Activated T-helper 1 cell treated with anti-CD3 and anti-CD28 coated beads, Interleukin-12 subunit alpha, Interleukin-12 subunit beta, Interleukin-2, Interleukin-4 antibody, amounts not matched to agents 30 ng/mL and 10 ng/mL and 1 ng/mL, durations not matched to agents 14 hours and 24 hours and 36 hours (primary cell): ENCODE data around the gene TLE5. TPM values are rescaled to one million over a fixed set of nuclear protein-coding genes. Genes with fewer than 3 reads are reported as not detected.
"Not testable (repeated sequence)": the region's sequence is repeated elsewhere in the genome, so short reads cannot be mapped to it uniquely, and the experiment has no call there.

ENCODE experiments used
- DNase-seq: peaks from one replicate; pipeline ENCODE4 v3.0.0; 2021; ENCODE audit warnings: low spot score
- H3K27ac Mint-ChIP-seq: one replicate; pipeline ENCODE4 v1.8.0; 2021; ENCODE audit warnings: mild to moderate bottlenecking, mixed read lengths
- H3K27me3 Mint-ChIP-seq: one replicate; pipeline ENCODE4 v1.8.0; 2022; ENCODE audit warnings: mild to moderate bottlenecking, moderate library complexity, mixed read lengths; ENCODE audit not compliant: insufficient read depth
- H3K36me3 Mint-ChIP-seq: one replicate; pipeline ENCODE4 v1.8.0; 2021; ENCODE audit warnings: low read depth, mixed read lengths
- H3K4me1 Mint-ChIP-seq: one replicate; pipeline ENCODE4 v1.8.0; 2021; ENCODE audit warnings: low read depth, mixed read lengths
- H3K4me3 Mint-ChIP-seq: one replicate; pipeline ENCODE4 v1.8.0; 2021; ENCODE audit warnings: mild to moderate bottlenecking, moderate library complexity, mixed read lengths
- H3K9me3 Mint-ChIP-seq: one replicate; pipeline ENCODE4 v1.8.0; 2021; ENCODE audit warnings: mixed read lengths
- intact Hi-C: fragments of 100-400 bp; cut with micrococcal nuclease; formaldehyde crosslinking; loops from one replicate; pipeline ENCODE4 v1.15.1; 2024
- total RNA-seq: library from RNA; stranded (reverse); gene quantifications from 2 replicates; pipeline ENCODE4 v1.2.3, GENCODE V29; 2022

TLE5 gene
- total RNA-seq, 1 donor from 2014 or later: 399 TPM

DNA sequence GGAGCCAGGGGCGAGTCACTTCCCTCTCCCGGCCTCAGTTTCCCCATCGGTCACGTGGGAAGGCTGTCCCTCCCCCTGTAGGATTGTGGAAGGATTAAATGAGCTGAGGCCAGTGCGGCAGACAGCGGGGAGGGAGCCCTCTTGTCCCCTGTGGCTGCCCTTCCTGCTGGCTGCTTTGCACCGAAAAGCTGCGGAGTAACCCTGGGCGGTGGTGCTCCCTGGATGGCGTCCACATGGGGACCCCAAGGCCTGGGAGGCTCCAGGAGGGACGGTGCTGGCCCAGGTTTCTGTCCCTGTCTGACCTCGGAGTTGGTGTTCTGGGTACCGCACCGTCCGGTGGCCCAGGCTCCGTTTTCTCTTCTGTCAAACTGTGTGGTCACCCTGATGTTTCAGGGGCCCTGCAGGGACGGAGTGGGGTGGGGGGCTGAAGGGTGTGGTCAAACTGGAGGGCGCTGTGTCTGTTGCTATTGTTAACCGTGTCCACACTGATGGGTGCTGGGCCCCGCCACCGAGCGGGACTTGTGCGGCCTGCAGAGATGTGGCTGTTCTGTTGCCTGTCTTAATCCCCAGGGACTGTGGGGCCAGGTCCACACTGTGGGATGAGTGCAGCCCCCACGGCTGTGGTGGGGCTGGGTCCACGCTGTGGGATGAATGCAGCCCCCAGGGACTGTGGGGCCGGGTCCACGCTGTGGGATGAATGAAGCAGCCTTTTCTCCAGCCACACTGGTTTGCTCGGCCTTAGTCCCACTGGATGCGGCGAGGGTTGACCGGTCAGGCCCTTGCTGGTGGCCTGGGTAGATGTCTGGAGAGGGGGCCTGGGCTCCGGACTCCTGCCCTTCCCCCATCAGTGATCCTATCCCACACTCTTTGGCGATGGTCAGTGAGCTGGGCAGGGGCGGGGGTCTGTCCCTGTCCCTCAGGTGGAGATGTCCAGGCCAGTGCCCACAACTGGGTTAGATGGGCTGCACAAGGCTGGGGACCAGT lies 38.7 kb upstream of the TLE5 start:
- Mint-ChIP-seq H3K36me3 (no peaks in the 10 kb centered on the region), H3K27ac (no peak overlapping the region)
- intact Hi-C loops: loop anchor here (5.0 kb wide), 1 partner anchor 64 kb away; no protein-coding TSS in a partner anchor

DNA sequence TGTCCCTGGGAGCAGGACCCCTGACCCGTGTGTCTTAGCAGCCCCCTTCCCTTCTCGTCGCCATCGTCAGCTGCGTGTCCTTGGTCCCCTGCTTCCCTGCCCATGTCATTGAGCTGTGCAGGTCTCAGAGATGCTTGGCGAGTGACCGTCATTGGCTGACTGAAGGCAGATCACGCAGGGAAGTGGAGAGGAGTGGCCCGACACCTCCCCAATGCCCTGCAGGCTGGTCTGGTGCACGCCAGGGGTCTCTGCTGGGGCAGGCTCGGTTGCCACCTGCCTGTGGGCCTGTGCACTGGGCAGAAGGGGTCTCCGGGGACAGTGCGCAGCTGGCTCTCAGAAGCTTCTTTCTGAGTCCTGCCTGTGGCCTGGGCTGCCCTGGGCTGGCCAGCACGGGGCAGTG lies 38.0 kb upstream of the TLE5 start:
- H3K27ac Mint-ChIP-seq: no peak overlapping the region
- no peaks in the 10 kb centered on the region for H3K9me3 Mint-ChIP-seq
- H3K36me3 Mint-ChIP-seq: no peaks in the 10 kb centered on the region
- DNase-seq: no peak
- intact Hi-C loops: loop anchor here (5.0 kb wide), 1 partner anchor 63 kb away; no protein-coding TSS in a partner anchor
- H3K4me3 Mint-ChIP-seq: no peak overlapping the region
- H3K4me1 Mint-ChIP-seq: peaks cover 16% of the 10 kb centered on the region
- peaks cover 35% of the 10 kb centered on the region for H3K27me3 Mint-ChIP-seq

More for the DNA sequence above, 38.7 kb upstream of the TLE5 start:
- Mint-ChIP-seq H3K9me3 (no peaks in the 10 kb centered on the region), H3K4me3 (no peak overlapping the region), H3K4me1 (peaks cover 9% of the 10 kb centered on the region), H3K27me3 (peaks cover 29% of the 10 kb centered on the region)
- DNase-seq: no peak

DNA sequence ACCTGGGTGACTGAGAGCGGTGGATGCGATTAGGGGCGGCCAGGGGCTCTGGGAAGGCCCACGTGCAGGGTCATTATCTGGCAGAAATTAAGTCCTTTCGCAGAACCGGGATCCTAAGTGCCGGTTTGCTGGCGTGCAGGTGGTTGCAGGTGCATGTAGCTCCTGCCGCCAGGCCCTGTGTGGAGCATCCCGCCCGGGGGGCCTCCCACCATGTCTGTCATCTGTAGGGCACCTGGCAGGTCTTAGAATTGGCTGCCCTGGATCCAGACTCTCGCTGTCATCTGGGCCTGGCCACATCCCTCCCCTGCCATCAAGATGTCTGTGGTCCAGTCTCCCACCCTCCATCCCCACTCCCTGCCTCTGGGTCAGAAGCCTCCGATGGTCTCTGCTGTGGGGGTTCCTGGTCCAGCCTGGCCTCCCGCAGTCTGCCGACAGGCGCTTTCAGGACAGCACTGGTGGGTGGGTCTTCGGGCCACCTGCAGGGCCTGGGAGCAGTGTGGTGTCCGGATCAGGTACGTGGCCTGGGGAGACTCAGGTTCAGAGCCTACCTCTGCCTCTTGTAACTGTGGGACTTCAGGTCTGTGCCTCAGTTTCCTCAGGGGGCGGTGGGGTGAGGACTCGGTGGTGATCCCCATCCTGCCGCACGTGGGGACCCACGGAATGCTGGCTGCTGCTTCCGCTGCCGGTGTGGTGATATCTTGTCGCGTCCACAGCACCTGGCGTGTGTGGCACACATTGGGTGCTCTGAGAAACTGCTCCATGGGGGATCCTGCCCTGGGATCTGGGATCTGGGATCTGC lies 37.3 kb upstream of the TLE5 start:
- peaks cover 40% of the 10 kb centered on the region for H3K27me3 Mint-ChIP-seq
- no peak overlapping the region for H3K4me3 Mint-ChIP-seq
- no peaks in the 10 kb centered on the region for H3K9me3 Mint-ChIP-seq
- H3K27ac Mint-ChIP-seq: no peak overlapping the region
- DNase-seq: no peak
- intact Hi-C loops: loop anchor here (5.0 kb wide), 1 partner anchor 62 kb away; no protein-coding TSS in a partner anchor
- peaks cover 21% of the 10 kb centered on the region for H3K4me1 Mint-ChIP-seq
- H3K36me3 Mint-ChIP-seq: no peaks in the 10 kb centered on the region

DNA sequence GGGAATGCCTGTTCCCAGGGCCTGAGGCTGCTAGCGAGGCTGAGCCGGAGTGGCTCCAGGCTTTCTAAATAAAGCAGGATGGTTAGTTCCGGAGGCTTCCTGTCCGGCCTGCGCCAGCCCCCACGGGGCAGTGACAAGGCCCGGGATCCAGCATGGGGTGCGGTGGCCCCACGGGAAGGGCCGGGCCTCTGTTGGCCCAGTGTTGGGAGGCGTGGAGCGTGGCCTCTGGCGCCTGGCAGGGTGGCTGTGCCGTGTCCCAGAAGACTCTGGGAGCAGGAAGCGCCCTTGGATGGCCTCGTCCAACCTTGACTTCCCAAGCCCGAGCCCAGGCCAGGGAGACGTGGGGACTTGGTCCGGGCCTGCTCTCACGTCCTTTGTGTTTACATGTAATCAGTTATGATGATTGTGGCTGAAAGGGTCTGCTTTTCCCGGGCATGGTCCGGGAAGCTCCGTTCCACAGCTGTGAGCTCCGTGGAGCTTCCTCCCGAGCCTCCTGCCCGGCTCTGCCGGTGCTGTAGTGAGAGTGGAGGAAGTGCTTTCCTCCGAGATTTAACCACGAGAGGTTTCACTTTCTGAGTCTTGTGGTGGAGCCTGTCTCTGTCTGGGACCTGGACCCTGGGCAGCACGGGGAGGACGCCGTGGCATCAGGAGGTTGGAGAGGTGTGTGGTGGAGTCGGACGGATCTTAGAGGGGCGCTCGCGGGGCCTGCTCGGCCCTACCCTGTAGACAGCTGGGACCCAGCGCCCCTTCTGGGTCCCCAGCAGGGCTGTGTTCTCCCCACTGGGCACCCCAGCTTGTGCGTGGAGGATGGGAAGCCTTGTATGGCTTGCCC lies 36.4 kb upstream of the TLE5 start:
- H3K9me3 Mint-ChIP-seq: no peaks in the 10 kb centered on the region
- no peaks in the 10 kb centered on the region for H3K36me3 Mint-ChIP-seq
- H3K27ac Mint-ChIP-seq: no peak overlapping the region
- intact Hi-C loops: no loop called here
- no peak overlapping the region for H3K4me3 Mint-ChIP-seq
- H3K27me3 Mint-ChIP-seq: peaks cover 39% of the 10 kb centered on the region
- H3K4me1 Mint-ChIP-seq: peaks cover 21% of the 10 kb centered on the region
- peak; percentile 22 for DNase-seq

DNA sequence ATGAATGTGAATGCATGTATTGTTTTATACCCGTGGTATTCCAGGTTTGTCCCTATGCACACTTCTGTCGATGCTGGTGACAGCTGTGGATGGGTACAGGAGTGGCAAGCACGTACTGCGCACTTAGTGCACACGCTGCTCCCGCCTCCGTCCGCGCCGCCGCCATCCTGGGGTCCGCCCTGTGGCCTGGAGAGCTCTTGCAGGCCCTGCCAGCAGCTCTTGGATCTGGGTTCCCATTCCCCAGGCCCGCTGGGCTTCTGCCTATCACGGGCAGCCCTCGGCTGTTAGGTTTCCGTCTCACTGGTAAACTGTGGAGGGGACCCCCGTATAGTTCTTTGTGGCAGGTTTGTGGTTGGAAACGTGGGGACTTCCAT lies 35.8 kb upstream of the TLE5 start:
- Mint-ChIP-seq H3K36me3 (no peaks in the 10 kb centered on the region), H3K9me3 (no peaks in the 10 kb centered on the region), H3K27ac (no peak overlapping the region), H3K4me1 (peaks cover 21% of the 10 kb centered on the region), H3K4me3 (no peak overlapping the region), H3K27me3 (peaks cover 41% of the 10 kb centered on the region)
- no peak for DNase-seq
- intact Hi-C loops: no loop called here

DNA sequence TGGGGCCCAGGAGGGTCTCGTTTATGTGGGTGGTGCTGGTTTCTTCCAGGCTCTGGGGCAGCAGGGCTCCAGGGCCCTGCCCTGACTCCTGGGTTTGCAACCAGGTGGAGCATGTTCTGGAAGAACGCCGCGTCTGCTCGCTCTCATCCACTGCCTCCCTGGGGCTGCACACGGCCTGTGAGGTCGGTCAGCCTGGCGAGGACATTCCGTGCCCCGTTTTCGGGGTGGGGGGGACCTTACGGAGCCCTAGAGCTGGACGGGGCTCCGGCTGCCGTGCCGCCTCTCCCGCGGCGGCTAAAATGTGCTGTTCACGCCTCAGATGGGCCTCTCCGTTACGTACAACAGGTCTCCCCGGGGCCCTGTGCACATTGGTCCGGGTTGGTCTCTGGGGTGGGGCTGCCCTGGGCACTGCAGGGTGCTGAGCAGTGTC lies 35.2 kb upstream of the TLE5 start:
- Mint-ChIP-seq H3K27me3 (peaks cover 46% of the 10 kb centered on the region), H3K36me3 (no peaks in the 10 kb centered on the region), H3K9me3 (no peaks in the 10 kb centered on the region), H3K27ac (no peak overlapping the region), H3K4me3 (no peak overlapping the region), H3K4me1 (peaks cover 21% of the 10 kb centered on the region)
- no peak for DNase-seq
- intact Hi-C loops: no loop called here

DNA sequence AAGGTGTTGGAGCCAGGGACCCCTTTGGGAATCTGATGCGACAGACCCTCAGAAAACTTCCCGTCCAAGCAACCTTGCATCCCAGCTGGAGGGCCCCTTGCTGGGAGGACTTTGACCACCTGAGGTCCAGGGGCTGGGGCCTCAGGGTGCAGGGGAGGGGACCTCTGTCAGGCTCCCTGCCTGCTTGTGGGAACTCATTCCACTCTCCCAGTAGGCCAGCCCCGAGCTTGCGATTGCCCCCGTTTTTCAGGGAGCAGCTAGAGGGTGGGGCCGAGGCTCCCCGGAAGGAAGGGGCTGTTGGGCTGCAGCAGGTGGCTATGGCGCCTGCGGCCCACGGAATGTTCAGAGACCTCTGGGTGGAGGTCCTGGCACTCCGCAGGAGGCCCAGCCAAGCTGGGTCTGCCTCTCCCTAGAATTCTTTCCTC lies 34.6 kb upstream of the TLE5 start:
- H3K9me3 Mint-ChIP-seq: no peaks in the 10 kb centered on the region
- H3K27ac Mint-ChIP-seq: no peak overlapping the region
- H3K27me3 Mint-ChIP-seq: peaks cover 51% of the 10 kb centered on the region
- H3K4me1 Mint-ChIP-seq: peaks cover 21% of the 10 kb centered on the region
- H3K36me3 Mint-ChIP-seq: no peaks in the 10 kb centered on the region
- intact Hi-C loops: no loop called here
- H3K4me3 Mint-ChIP-seq: no peak overlapping the region
- no peak for DNase-seq

DNA sequence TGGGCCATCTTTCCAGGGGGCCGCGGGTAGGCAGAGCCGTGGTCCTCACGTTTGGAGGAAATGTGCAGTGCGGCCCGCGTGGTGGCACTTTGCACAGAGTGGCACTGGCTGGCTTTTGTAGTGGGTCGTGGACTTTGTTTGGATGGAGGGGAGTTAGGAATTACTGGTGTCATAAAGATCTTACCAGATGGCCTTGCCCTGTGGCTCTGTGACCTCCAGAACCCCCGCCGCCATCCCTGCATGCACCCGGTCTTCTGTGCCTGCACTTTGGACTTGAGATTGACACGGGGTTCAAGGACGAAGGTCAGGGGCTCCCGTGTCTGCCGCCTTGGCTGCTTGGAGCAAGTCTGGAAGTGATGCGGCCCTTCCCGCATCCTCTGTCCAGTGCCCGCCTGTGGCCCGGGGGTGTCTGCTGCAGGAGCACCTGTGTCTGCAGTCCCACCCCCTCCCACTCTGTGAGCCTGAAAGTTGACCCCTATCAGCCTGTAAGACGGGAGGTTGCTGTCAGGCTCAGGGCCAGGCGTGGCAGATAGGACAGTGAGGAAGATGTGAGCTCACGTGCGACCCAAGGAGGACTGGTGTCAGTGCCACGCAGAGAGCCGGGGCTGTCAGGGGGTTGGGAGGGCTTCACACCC lies 34.1 kb upstream of the TLE5 start:
- Mint-ChIP-seq H3K4me1 (peaks cover 21% of the 10 kb centered on the region), H3K36me3 (no peaks in the 10 kb centered on the region), H3K27me3 (peaks cover 48% of the 10 kb centered on the region), H3K27ac (no peak overlapping the region), H3K9me3 (no peaks in the 10 kb centered on the region), H3K4me3 (peak overlapping the region; percentile 67)
- intact Hi-C loops: no loop called here
- DNase-seq: no peak

DNA sequence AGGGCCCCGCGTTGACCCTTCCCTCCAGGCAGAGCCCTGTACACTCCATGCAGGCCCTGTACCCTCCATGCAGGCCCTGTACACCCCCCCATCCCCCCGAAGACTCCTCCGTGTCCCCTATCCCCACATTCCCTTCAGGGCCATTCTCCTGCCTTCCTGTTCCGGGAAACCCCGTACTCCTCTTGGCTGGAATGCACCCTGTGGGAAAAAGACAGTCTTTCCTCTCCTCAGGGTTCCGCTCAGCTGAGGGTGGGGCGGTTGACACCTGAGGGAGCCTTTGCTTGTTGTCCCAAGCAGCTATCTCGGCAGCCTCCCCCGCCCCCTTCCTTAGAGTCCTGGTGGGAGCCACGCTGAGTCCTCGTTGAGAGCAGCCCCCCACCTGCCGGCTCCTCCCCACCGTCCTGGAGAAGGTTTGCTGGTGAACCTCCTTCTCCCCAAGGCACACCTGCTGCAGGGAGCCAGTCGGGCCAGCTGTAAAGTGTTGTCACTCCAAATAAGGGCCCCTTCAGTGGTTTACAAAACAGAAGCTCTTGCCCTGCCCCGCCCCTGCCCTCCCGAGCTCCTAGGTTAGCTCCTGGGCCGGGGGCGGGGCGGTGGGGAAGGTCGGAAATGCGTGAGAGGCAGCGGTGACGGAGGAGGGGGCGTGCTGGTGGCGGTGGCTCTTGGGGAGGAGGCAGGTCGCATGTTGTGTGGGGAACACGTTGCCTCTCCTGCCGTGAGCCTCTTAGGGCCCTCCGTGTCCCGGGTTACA lies 33.3 kb upstream of the TLE5 start:
- Mint-ChIP-seq H3K36me3 (no peaks in the 10 kb centered on the region), H3K4me3 (peak overlapping the region; percentile 67), H3K9me3 (no peaks in the 10 kb centered on the region), H3K27ac (peak overlapping the region; percentile 48), H3K27me3 (peaks cover 43% of the 10 kb centered on the region), H3K4me1 (peaks cover 21% of the 10 kb centered on the region)
- intact Hi-C loops: no loop called here
- DNase-seq: no peak

DNA sequence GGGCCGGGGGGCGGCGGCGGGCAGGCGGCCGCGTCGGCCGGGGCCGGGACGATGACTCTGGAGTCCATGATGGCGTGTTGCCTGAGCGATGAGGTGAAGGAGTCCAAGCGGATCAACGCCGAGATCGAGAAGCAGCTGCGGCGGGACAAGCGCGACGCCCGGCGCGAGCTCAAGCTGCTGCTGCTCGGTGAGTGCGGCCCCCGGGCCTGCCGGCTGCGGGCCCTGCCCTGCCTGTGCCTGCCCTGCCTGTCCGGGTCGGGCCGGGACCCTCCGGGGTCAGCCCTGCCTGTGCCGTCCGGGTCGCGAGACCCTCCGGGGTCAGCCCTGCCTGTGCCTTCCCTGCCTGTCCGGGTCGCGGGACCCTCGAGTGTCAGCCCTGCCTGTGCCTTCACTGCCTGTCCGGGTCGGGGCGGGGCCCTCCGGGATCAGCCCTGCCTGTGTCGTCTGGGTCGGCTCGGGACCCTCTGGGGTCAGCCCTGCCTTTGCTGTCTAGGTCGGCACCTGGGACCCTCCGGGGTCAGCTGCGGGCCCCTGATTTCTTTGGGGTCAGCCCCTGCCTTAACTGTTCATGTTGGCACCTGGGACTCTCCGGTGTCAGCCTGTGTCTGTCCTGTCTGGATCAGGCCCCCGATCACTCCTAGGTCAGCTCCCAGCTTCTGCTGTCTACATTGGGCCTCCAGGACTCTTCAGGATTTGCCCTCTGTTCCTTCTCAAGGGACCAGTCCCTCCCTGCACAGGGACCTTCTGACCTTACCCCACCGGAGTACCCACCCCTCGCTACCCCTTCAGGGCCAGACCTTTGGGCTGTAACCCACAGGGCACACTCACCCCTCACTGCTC lies 32.5 kb upstream of the TLE5 start:
- intact Hi-C loops: no loop called here
- DNase-seq: no peak
- Mint-ChIP-seq H3K9me3 (no peaks in the 10 kb centered on the region), H3K4me3 (peak overlapping the region; percentile 67), H3K4me1 (peaks cover 21% of the 10 kb centered on the region), H3K27ac (no peak overlapping the region), H3K27me3 (peaks cover 39% of the 10 kb centered on the region), H3K36me3 (no peaks in the 10 kb centered on the region)

DNA sequence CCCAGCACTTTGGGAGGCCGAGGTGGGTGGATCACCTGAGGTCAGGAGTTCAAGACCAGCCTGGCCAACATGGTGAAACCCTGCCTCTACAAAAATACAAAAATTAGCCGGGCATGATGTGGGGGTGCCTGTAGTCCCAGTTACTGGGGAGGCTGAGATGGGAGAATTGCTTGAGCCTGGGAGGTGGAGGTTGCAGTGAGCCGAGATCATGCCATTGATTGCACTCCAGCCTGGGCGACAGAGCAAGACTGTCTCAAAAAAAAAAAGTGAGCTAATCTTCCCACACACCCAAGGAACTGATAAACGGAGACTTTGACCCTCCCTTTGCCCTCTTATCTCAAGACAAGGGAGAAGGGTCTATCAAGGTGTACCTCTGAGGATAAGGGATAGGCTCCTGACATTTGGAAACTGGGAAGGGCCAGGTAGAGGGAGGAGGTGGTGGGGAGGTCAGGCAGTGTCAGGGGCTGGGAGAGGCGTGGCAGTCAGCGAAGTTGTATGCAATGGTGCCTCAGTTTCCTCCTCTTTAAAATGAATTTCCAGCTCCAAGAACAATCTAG lies 27.1 kb upstream of the TLE5 start:
- intact Hi-C loops, H3K9me3 Mint-ChIP-seq, H3K4me1 Mint-ChIP-seq, H3K36me3 Mint-ChIP-seq, DNase-seq, H3K4me3 Mint-ChIP-seq, H3K27ac Mint-ChIP-seq: not testable (repeated sequence)
- peaks cover 17% of the 10 kb centered on the region for H3K27me3 Mint-ChIP-seq
